HepG2 (cell line): ENCODE measurements around the gene RGS19. TPM values are rescaled to one million over a fixed set of nuclear protein-coding genes. Genes with fewer than 3 reads are reported as not detected.

Experiments used
- HDAC2 ChIP-seq: sonication (generic); formaldehyde crosslinking; IDR thresholded peaks from 2 replicates; pipeline ENCODE4 v1.4.0; 2020; ENCODE audit warnings: missing genetic modification reagents
- HIC2 ChIP-seq: sonication (generic); formaldehyde crosslinking; IDR thresholded peaks from 2 replicates; pipeline ENCODE4 v1.9.0; 2022; ENCODE audit warnings: low read depth, missing genetic modification reagents
- JUND ChIP-seq: sonication (generic); formaldehyde crosslinking; IDR thresholded peaks from 2 replicates; pipeline ENCODE4 v1.8.0; 2022; ENCODE audit warnings: mild to moderate bottlenecking, missing genetic modification reagents
- LBX2 ChIP-seq: sonication (generic); formaldehyde crosslinking; IDR thresholded peaks from 2 replicates; pipeline ENCODE4 v1.5.0; 2020; ENCODE audit warnings: missing genetic modification reagents, mild to moderate bottlenecking, borderline replicate concordance
- SYNCRIP ChIP-seq: fragments of 200-400 bp; formaldehyde crosslinking; IDR thresholded peaks from 2 replicates; pipeline ENCODE4 v1.6.1; 2018; ENCODE audit warnings: mild to moderate bottlenecking, low read depth, low read length; ENCODE audit not compliant: insufficient read depth
- TBX2 ChIP-seq: sonication (generic); formaldehyde crosslinking; IDR thresholded peaks from 2 replicates; pipeline ENCODE4 v1.5.0; 2020; ENCODE audit warnings: missing genetic modification reagents, mild to moderate bottlenecking, borderline replicate concordance
- YY1 ChIP-seq: IDR thresholded peaks from 2 replicates; pipeline ENCODE4 v1.6.1; 2011; ENCODE audit warnings: low read length, low read depth, moderate library complexity, mild to moderate bottlenecking; ENCODE audit not compliant: insufficient read depth, insufficient replicate concordance
- ZHX2 ChIP-seq, 2 experiments: sonication (generic) in 1 of 2; formaldehyde crosslinking in 1 of 2; IDR thresholded peaks; 2 replicates each; pipeline versions ENCODE4 v1.6.1 to v1.9.0; 2014 to 2022; ENCODE audit warnings: antibody characterized with exemption in 1 of 2, borderline replicate concordance in 1 of 2, inconsistent platforms in 1 of 2, low read depth in 1 of 2, missing genetic modification reagents in 1 of 2
- ZNF275 ChIP-seq: sonication (generic); formaldehyde crosslinking; IDR thresholded peaks from 2 replicates; pipeline ENCODE4 v1.8.0; 2022; ENCODE audit warnings: missing genetic modification reagents, mild to moderate bottlenecking, inconsistent platforms, borderline replicate concordance
- ZNF446 ChIP-seq: sonication (generic); formaldehyde crosslinking; IDR thresholded peaks from 2 replicates; pipeline ENCODE4 v1.5.0; 2020; ENCODE audit warnings: mild to moderate bottlenecking, missing genetic modification reagents
- ZNF460 ChIP-seq: sonication (generic); formaldehyde crosslinking; IDR thresholded peaks from 2 replicates; pipeline ENCODE4 v1.5.1; 2020; ENCODE audit warnings: missing genetic modification reagents, mild to moderate bottlenecking, borderline replicate concordance
- ZNF513 ChIP-seq: sonication (generic); formaldehyde crosslinking; conservative IDR thresholded peaks from 2 replicates; pipeline ENCODE4 v1.5.0; 2020; ENCODE audit warnings: missing genetic modification reagents
- ZNF740 ChIP-seq: sonication (generic); formaldehyde crosslinking; IDR thresholded peaks from 2 replicates; pipeline ENCODE4 v1.4.0; 2020; ENCODE audit warnings: missing genetic modification reagents
- ZNF75D ChIP-seq: sonication (generic); formaldehyde crosslinking; IDR thresholded peaks from 2 replicates; pipeline ENCODE4 v1.8.1; 2023; ENCODE audit warnings: missing genetic modification reagents, mild to moderate bottlenecking, borderline replicate concordance
- ZNF83 ChIP-seq: sonication (generic); formaldehyde crosslinking; IDR thresholded peaks from 2 replicates; pipeline ENCODE4 v1.4.0; 2020; ENCODE audit warnings: missing genetic modification reagents, mild to moderate bottlenecking, borderline replicate concordance
- polyA plus RNA-seq, 8 experiments: library from polyadenylated mRNA; depleted of rRNA in 3 of 8; stranded (reverse) in 7 of 8; unstranded in 1 of 8; fragments of >200 nt; fragmentation: Illumina TruSeq in 4 of 8; extraction: Trizol in 4 of 8; gene quantifications; 2 replicates each; pipeline versions ENCODE4 v1.2.1 to v1.2.3, GENCODE V29; 2011 to 2016; ENCODE audit warnings: low read depth in 4 of 8, missing spikeins in 1 of 8, mixed read lengths in 1 of 8; ENCODE audit not compliant: insufficient read depth in 1 of 8
- total RNA-seq, 5 experiments: library from RNA; depleted of rRNA; stranded (reverse); fragments of >200 nt; fragmentation: Illumina TruSeq; extraction: Trizol; gene quantifications; 2 replicates each; pipeline ENCODE4 v1.2.3, GENCODE V29; 2016; ENCODE audit warnings: low read depth in 1 of 5

Gene RGS19
- total and polyA plus RNA-seq, 2 of the 13 experiments (the other 11 are each of a cell fraction or from before 2014, with no cell fraction given), result 10.7 to 11.9 TPM

GRCh38 chr20:64042054-64042781 lies 37.1 kb downstream of the RGS19 start (continued):
- TF ChIP-seq ZHX2 (IDR thresholded peaks at IDR 0.05; ENCODE audit: low read depth), result 0 out of 2 replicates have a peak, but pooled peaks have one; percentile 6
- no peak for TF ChIP-seq ZHX2 (CRISPR knock-in tag; IDR thresholded peaks at IDR 0.05; ENCODE audit: borderline replicate concordance)
- TF ChIP-seq JUND (CRISPR knock-in tag), result no peak
- TF ChIP-seq HDAC2 (CRISPR knock-in tag), result peak; percentile 42; the same call in 1 of the 2 replicates
- peak; percentile 93 for TF ChIP-seq ZNF446 (CRISPR knock-in tag)
- peak; percentile 87 for TF ChIP-seq ZNF83
- TF ChIP-seq ZNF275 (CRISPR knock-in tag), result peak; percentile 36; the same call in 1 of the 2 replicates
- TF ChIP-seq ZNF740 (CRISPR knock-in tag), result peak; percentile 66
- TF ChIP-seq SYNCRIP, result no peak
- TF ChIP-seq ZNF460 (CRISPR knock-in tag), result no peak
- TF ChIP-seq ZNF513 (CRISPR knock-in tag), result no peak
- peak; percentile 79 for TF ChIP-seq TBX2
- 0 out of 2 replicates have a peak, but pooled peaks have one; percentile 27 for TF ChIP-seq HIC2 (CRISPR knock-in tag)
- TF ChIP-seq LBX2 (CRISPR knock-in tag), result peak; percentile 62; the same call in 1 of the 2 replicates
- no peak for TF ChIP-seq ZNF75D (CRISPR knock-in tag)
- TF ChIP-seq YY1, result peak; percentile 25
